ENCODE results near the gene TMEM108. TPM values are rescaled to one million over a fixed set of nuclear protein-coding genes. Genes with fewer than 3 reads are reported as not detected.

The TMEM108 gene
- total and polyA plus RNA-seq, 2 donors: 2.3 to 23.8 TPM

GRCh38 chr3:133426721-133427120 lies 388.5 kb downstream of the TMEM108 start:
- DNase-seq (ENCODE audit: extremely low spot score): no peak
- 75% methylated on average over 2 of the region's 2 CpGs for WGBS
- H3K4me3 ChIP-seq (ENCODE audit: low read depth, low read length): no peak overlapping the region
- H3K4me1 ChIP-seq (ENCODE audit: insufficient read depth): no peaks in the 10 kb centered on the region
- H3K36me3 ChIP-seq (ENCODE audit: insufficient read depth): no peaks in the 10 kb centered on the region
- no peak overlapping the region for H3K27ac ChIP-seq (ENCODE audit: low read depth)

GRCh38 chr3:133428552-133428951 lies 390.4 kb downstream of the TMEM108 start:
- Histone ChIP-seq H3K4me3 (ENCODE audit: low read depth, low read length) (no peak overlapping the region), H3K4me1 (ENCODE audit: insufficient read depth) (no peaks in the 10 kb centered on the region), H3K27ac (ENCODE audit: low read depth) (no peak overlapping the region), H3K36me3 (ENCODE audit: insufficient read depth) (no peaks in the 10 kb centered on the region)
- no peak for DNase-seq (ENCODE audit: extremely low spot score)
- 64% methylated on average over 12 of the region's 12 CpGs for WGBS

GRCh38 chr3:133429063-133429462 lies 390.9 kb downstream of the TMEM108 start:
- H3K27ac ChIP-seq (ENCODE audit: low read depth): no peak overlapping the region
- no peaks in the 10 kb centered on the region for H3K36me3 ChIP-seq (ENCODE audit: insufficient read depth)
- DNase-seq (ENCODE audit: extremely low spot score): no peak
- no peaks in the 10 kb centered on the region for H3K4me1 ChIP-seq (ENCODE audit: insufficient read depth)
- no peak overlapping the region for H3K4me3 ChIP-seq (ENCODE audit: low read depth, low read length)

- no peak overlapping the region for H3K27ac ChIP-seq (ENCODE audit: low read depth)
- WGBS: 95% methylated on average over 2 of the region's 2 CpGs
- DNase-seq (ENCODE audit: extremely low spot score): no peak
- H3K4me3 ChIP-seq (ENCODE audit: low read depth, low read length): no peak overlapping the region
- no peaks in the 10 kb centered on the region for H3K4me1 ChIP-seq (ENCODE audit: insufficient read depth)
- no peaks in the 10 kb centered on the region for H3K36me3 ChIP-seq (ENCODE audit: insufficient read depth)
Measured at GRCh38 chr3:133439563-133439962, 401.4 kb downstream of the TMEM108 start.

GRCh38 chr3:133440652-133441051 lies 402.5 kb downstream of the TMEM108 start:
- Histone ChIP-seq H3K4me3 (ENCODE audit: low read depth, low read length) (no peak overlapping the region), H3K27ac (ENCODE audit: low read depth) (no peak overlapping the region), H3K4me1 (ENCODE audit: insufficient read depth) (no peaks in the 10 kb centered on the region), H3K36me3 (ENCODE audit: insufficient read depth) (no peaks in the 10 kb centered on the region)
- DNase-seq (ENCODE audit: extremely low spot score): no peak
- WGBS: 74% methylated on average over 2 of the region's 2 CpGs

GRCh38 chr3:133441867-133442270 lies 403.7 kb downstream of the TMEM108 start:
- H3K27ac ChIP-seq (ENCODE audit: low read depth): no peak overlapping the region
- 74% methylated on average over 3 of the region's 3 CpGs for WGBS
- no peak for DNase-seq (ENCODE audit: extremely low spot score)
- no peaks in the 10 kb centered on the region for H3K36me3 ChIP-seq (ENCODE audit: insufficient read depth)
- H3K4me3 ChIP-seq (ENCODE audit: low read depth, low read length): no peak overlapping the region
- no peaks in the 10 kb centered on the region for H3K4me1 ChIP-seq (ENCODE audit: insufficient read depth)

- Histone ChIP-seq H3K4me3 (ENCODE audit: low read depth, low read length) (no peak overlapping the region), H3K27ac (ENCODE audit: low read depth) (no peak overlapping the region), H3K4me1 (ENCODE audit: insufficient read depth) (no peaks in the 10 kb centered on the region), H3K36me3 (ENCODE audit: insufficient read depth) (no peaks in the 10 kb centered on the region)
- 86% methylated on average over 1 of the region's 1 CpG for WGBS
- DNase-seq (ENCODE audit: extremely low spot score): no peak
Measured at GRCh38 chr3:133442518-133442917, 404.3 kb downstream of the TMEM108 start.

- Histone ChIP-seq H3K27ac (ENCODE audit: low read depth) (no peak overlapping the region), H3K36me3 (ENCODE audit: insufficient read depth) (no peaks in the 10 kb centered on the region)
- 44% methylated on average over 5 of the region's 5 CpGs for WGBS
Measured at GRCh38 chr3:133443649-133444422, 405.6 kb downstream of the TMEM108 start.

GRCh38 chr3:133444423-133444774 lies 406.2 kb downstream of the TMEM108 start:
- Histone ChIP-seq H3K4me1 (ENCODE audit: insufficient read depth) (no peaks in the 10 kb centered on the region), H3K4me3 (ENCODE audit: low read depth, low read length) (no peak overlapping the region), H3K36me3 (ENCODE audit: insufficient read depth) (no peaks in the 10 kb centered on the region), H3K27ac (ENCODE audit: low read depth) (no peak overlapping the region)
- 73% methylated on average over 4 of the region's 4 CpGs for WGBS
- no peak for DNase-seq (ENCODE audit: extremely low spot score)

More at GRCh38 chr3:133443649-133444422, 405.6 kb downstream of the TMEM108 start:
- Histone ChIP-seq H3K4me1 (ENCODE audit: insufficient read depth) (no peaks in the 10 kb centered on the region), H3K4me3 (ENCODE audit: low read depth, low read length) (no peak overlapping the region)
- no peak for DNase-seq (ENCODE audit: extremely low spot score)

- Histone ChIP-seq H3K27ac (ENCODE audit: low read depth) (no peak overlapping the region), H3K4me3 (ENCODE audit: low read depth, low read length) (no peak overlapping the region), H3K36me3 (ENCODE audit: insufficient read depth) (no peaks in the 10 kb centered on the region), H3K4me1 (ENCODE audit: insufficient read depth) (no peaks in the 10 kb centered on the region)
- 91% methylated on average over 2 of the region's 2 CpGs for WGBS
- no peak for DNase-seq (ENCODE audit: extremely low spot score)
Measured at GRCh38 chr3:133445108-133445507, 406.9 kb downstream of the TMEM108 start.

All from urinary bladder (tissue), 4 donors.